Activated naive CD8-positive, alpha-beta T cell treated with anti-CD3 and anti-CD28 coated beads for 36 hours (primary cell): Measurements from ENCODE around the gene PACRG. TPM values are rescaled to one million over a fixed set of nuclear protein-coding genes. Genes with fewer than 3 reads are reported as not detected.
"Not testable (repeated sequence)": the region's sequence is repeated elsewhere in the genome, so short reads cannot be mapped to it uniquely, and the experiment has no call there.

Experiments
- DNase-seq: peaks from one replicate; pipeline ENCODE4 v3.0.0; 2021
- H3K27ac Mint-ChIP-seq: one replicate; pipeline ENCODE4 v1.8.0; 2022; ENCODE audit warnings: mild to moderate bottlenecking, moderate library complexity, mixed read lengths
- H3K27me3 Mint-ChIP-seq: one replicate; pipeline ENCODE4 v1.8.0; 2022; ENCODE audit warnings: mild to moderate bottlenecking, mixed read lengths
- H3K36me3 Mint-ChIP-seq: one replicate; pipeline ENCODE4 v1.8.0; 2021; ENCODE audit warnings: mild to moderate bottlenecking, mixed read lengths
- H3K4me1 Mint-ChIP-seq: one replicate; pipeline ENCODE4 v1.8.0; 2021; ENCODE audit warnings: mixed read lengths
- H3K4me3 Mint-ChIP-seq: one replicate; pipeline ENCODE4 v1.8.0; 2022; ENCODE audit warnings: mild to moderate bottlenecking, moderate library complexity, mixed read lengths
- H3K9me3 Mint-ChIP-seq: one replicate; pipeline ENCODE4 v1.8.0; 2022; ENCODE audit warnings: mixed read lengths
- total RNA-seq, 2 experiments: library from RNA; stranded (reverse); gene quantifications; one replicate each; pipeline ENCODE4 v1.2.3, GENCODE V29; 2021

Gene PACRG
- total RNA-seq, 2 experiments from 2014 or later, result 0.50 TPM; not detected in 1

DNA sequence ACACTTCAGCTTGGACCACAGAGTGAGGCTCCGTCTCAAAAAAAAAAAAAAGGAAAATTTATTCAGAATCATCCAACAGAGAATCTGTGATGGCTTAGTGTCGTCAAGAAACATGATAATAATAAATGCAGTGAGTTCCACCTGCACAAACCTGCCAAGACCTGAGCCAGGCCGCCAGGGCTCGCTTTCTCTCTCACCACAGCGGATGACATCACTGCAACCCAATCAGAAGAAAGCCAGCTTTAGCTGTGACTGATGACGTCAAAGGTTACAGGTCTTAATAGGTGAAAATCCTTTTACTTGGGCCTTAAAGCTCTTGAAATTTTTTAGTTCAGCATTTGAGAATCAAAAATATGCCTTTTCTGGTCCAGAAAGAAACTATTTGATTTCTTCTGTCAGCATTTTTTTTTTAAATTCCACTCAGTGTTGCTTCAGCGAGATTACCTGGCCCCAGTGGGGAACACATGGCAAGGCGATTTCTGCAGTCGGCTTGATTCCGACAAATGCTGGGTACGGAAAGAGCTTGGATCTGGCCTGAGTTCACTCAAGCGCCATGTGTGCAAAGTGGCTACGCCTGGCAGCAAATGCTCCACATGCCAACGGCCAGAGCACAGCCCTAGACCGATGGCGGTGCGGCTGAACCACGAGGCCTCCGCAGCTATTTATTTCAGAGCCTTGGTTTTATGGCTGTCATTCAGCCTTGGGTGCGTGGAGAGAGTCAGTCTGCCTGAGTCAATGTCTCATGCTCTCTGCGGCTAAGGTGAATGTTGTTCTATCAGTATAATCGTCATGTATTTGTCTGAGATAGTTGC is 581.1 kb downstream of the PACRG start:
- H3K36me3 Mint-ChIP-seq, result no peaks in the 10 kb centered on the region
- no peak overlapping the region for H3K27ac Mint-ChIP-seq
- H3K4me1 Mint-ChIP-seq, result peaks cover 2% of the 10 kb centered on the region
- no peak overlapping the region for H3K4me3 Mint-ChIP-seq
- H3K9me3 Mint-ChIP-seq, result no peaks in the 10 kb centered on the region
- peaks cover 8% of the 10 kb centered on the region for H3K27me3 Mint-ChIP-seq
- DNase-seq, result no peak

GRCh38 chr6:163309491-163310026 is 581.8 kb downstream of the PACRG start:
- H3K27ac Mint-ChIP-seq, result no peak overlapping the region
- no peak overlapping the region for H3K4me3 Mint-ChIP-seq
- no peaks in the 10 kb centered on the region for H3K9me3 Mint-ChIP-seq
- no peak for DNase-seq
- H3K4me1 Mint-ChIP-seq, result peaks cover 2% of the 10 kb centered on the region
- H3K27me3 Mint-ChIP-seq, result peaks cover 8% of the 10 kb centered on the region
- H3K36me3 Mint-ChIP-seq, result no peaks in the 10 kb centered on the region

DNA sequence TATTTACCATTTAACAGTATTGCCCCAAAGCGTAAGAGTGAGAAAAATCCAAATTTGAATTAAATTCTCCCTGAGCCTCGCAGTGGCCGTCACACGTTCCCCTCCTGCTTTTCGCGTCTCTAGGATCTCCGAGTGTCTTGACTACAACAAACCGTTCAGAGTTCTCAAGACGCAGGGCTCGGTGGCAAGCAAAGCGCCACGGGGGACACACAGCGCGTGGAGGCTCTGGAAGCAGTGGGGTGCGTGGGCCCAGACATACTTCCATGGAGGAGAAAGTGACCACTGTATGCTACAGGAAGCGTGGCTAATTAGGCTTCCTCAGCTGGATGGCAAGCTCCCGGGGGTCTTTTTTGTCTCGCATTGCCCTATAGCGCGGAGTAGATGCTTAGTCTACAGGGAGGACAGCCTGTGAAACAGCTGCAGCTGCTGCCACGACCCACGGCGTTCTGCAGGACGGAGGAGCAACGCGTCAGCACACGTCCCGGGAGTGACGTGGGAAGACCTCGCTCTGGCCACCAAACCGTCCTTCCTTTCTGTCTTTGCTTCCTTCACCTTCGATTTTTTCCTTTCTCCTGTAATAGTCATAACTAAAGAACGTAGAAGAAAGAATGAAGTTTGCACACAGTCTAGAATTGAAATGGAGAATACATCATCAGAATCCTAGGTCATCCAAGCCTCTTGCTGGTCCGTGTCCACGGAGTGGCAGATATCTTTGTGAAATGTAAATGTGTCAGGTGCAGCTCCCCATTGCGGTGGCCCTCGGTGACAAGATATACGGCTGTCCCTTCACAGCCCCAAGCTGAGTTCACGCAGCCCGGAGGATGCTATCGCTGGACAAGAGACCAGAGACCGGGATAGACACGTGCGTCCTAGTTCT is 582.6 kb downstream of the PACRG start:
- H3K36me3 Mint-ChIP-seq, result no peaks in the 10 kb centered on the region
- no peak overlapping the region for H3K27ac Mint-ChIP-seq
- no peak overlapping the region for H3K4me3 Mint-ChIP-seq
- H3K27me3 Mint-ChIP-seq, result peaks cover 8% of the 10 kb centered on the region
- peaks cover 2% of the 10 kb centered on the region for H3K4me1 Mint-ChIP-seq
- no peaks in the 10 kb centered on the region for H3K9me3 Mint-ChIP-seq
- DNase-seq, result no peak

- H3K9me3 Mint-ChIP-seq, result no peaks in the 10 kb centered on the region
- no peak for DNase-seq
- peaks cover 8% of the 10 kb centered on the region for H3K27me3 Mint-ChIP-seq
- H3K36me3 Mint-ChIP-seq, result no peaks in the 10 kb centered on the region
- peaks cover 2% of the 10 kb centered on the region for H3K4me1 Mint-ChIP-seq
- no peak overlapping the region for H3K27ac Mint-ChIP-seq
- H3K4me3 Mint-ChIP-seq, result no peak overlapping the region
Observed at GRCh38 chr6:163310973-163311383, 583.2 kb downstream of the PACRG start.

- H3K27me3 Mint-ChIP-seq, result peaks cover 8% of the 10 kb centered on the region
- no peaks in the 10 kb centered on the region for H3K9me3 Mint-ChIP-seq
- H3K27ac Mint-ChIP-seq, result no peak overlapping the region
- peaks cover 2% of the 10 kb centered on the region for H3K4me1 Mint-ChIP-seq
- H3K36me3 Mint-ChIP-seq, result no peaks in the 10 kb centered on the region
- no peak overlapping the region for H3K4me3 Mint-ChIP-seq
- DNase-seq, result no peak
Observed at GRCh38 chr6:163311830-163312229, 584.1 kb downstream of the PACRG start.

- no peak overlapping the region for H3K27ac Mint-ChIP-seq
- H3K4me3 Mint-ChIP-seq, result no peak overlapping the region
- peaks cover 8% of the 10 kb centered on the region for H3K27me3 Mint-ChIP-seq
- H3K9me3 Mint-ChIP-seq, result no peaks in the 10 kb centered on the region
- H3K4me1 Mint-ChIP-seq, result peaks cover 2% of the 10 kb centered on the region
- no peaks in the 10 kb centered on the region for H3K36me3 Mint-ChIP-seq
- no peak for DNase-seq
Observed at GRCh38 chr6:163313566-163313965, 585.8 kb downstream of the PACRG start.

DNA sequence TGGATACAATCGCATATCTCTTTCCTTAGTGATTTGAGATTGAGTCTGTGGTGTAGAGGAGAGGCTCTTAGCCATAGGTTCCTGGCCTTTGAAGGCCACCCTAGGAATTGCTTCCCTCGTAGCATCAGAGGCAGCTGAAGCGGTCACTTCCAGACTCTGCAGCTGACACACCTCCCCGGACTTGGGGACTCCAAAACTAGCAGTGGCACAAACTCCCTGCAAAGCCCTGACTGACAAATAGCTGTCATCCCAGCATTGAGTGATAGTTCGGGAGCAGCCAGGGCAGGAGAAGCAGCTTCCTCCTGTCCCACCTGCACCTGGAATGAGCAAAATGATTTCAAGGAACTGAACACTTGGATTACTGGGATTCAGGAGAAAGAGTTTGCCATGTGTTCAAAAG is 586.2 kb downstream of the PACRG start:
- Mint-ChIP-seq H3K27ac (no peak overlapping the region), H3K4me1 (peaks cover 2% of the 10 kb centered on the region), H3K27me3 (peaks cover 8% of the 10 kb centered on the region), H3K4me3 (no peak overlapping the region), H3K36me3 (no peaks in the 10 kb centered on the region), H3K9me3 (no peaks in the 10 kb centered on the region)
- no peak for DNase-seq

GRCh38 chr6:163314791-163315470 is 587.2 kb downstream of the PACRG start:
- H3K4me3 Mint-ChIP-seq, result no peak overlapping the region
- H3K27me3 Mint-ChIP-seq, result peaks cover 4% of the 10 kb centered on the region
- no peaks in the 10 kb centered on the region for H3K4me1 Mint-ChIP-seq
- no peak overlapping the region for H3K27ac Mint-ChIP-seq
- DNase-seq, result no peak
- H3K9me3 Mint-ChIP-seq, result no peaks in the 10 kb centered on the region
- no peaks in the 10 kb centered on the region for H3K36me3 Mint-ChIP-seq

DNA sequence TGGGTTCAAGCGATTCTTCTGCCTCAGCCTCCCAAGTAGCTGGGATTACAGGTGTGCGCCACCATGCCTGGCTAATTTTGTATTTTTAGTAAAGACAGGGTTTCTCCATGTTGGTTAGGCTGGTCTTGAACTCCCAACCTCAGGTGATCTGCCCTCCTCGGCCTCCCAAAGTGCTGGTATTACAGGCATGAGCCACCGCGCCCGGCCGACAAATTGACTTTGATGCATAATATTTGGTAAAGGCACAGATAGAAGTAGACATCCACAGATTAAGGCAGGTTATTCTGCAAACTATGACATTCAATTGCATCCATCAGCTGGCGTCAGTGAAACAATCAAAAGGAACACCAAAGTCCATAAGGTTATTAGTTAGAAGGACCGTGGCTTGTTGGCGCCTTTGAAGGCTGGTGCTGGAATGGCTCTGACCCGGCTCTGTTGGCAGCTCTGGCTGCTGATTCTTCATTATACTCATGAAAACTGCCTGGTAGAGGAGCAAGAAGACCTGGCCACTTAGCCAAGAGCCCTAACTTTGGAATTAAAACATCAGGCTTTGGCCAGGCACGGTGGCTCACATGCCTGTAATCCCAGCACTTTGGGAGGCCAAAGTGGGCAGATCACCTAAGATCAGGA is 589.2 kb downstream of the PACRG start:
- H3K9me3 Mint-ChIP-seq, H3K36me3 Mint-ChIP-seq, H3K4me1 Mint-ChIP-seq, DNase-seq, H3K4me3 Mint-ChIP-seq, H3K27ac Mint-ChIP-seq, H3K27me3 Mint-ChIP-seq: not testable (repeated sequence)

DNA sequence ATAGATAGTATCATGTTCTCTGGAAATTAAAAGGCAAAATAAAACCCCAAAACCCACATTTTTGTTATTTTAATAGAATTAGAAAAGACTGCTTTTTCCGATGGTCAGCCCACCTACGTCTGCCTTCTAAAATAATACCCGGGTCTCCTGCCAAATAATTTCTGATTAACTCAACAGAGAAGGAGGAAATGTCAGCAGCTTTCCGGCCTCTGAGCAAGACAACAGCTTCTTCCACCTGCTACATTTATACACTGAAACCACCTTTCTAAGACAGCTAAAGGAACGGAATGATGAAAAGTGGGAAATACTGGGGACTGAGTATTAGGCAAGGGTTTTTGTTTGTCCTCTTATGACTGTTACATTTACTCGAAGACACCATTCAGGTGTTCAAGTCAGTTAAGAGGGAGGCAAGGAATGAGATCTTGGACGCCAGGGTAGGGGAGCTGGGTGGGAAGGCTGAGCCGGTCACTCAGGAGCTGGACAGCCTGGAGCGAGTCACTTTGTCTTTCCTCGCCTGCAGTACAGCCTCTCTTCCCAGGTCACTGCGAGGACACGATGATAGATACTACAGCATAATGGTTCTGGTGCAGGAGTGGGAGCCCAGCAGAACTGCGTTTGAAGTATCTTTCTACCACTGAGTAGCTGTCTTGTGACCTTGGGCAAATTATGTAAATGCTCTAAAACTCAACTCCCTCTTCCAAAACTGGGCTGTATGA is 590.5 kb downstream of the PACRG start:
- Mint-ChIP-seq H3K4me3 (no peak overlapping the region), H3K9me3 (no peaks in the 10 kb centered on the region), H3K27me3 (peaks cover 9% of the 10 kb centered on the region), H3K4me1 (no peaks in the 10 kb centered on the region), H3K36me3 (no peaks in the 10 kb centered on the region), H3K27ac (no peak overlapping the region)
- no peak for DNase-seq

- Mint-ChIP-seq H3K27me3 (peaks cover 16% of the 10 kb centered on the region), H3K36me3 (no peaks in the 10 kb centered on the region), H3K9me3 (no peaks in the 10 kb centered on the region), H3K4me1 (no peaks in the 10 kb centered on the region), H3K27ac (no peak overlapping the region), H3K4me3 (no peak overlapping the region)
- no peak for DNase-seq
Observed at GRCh38 chr6:163319609-163320366, 592.0 kb downstream of the PACRG start.

DNA sequence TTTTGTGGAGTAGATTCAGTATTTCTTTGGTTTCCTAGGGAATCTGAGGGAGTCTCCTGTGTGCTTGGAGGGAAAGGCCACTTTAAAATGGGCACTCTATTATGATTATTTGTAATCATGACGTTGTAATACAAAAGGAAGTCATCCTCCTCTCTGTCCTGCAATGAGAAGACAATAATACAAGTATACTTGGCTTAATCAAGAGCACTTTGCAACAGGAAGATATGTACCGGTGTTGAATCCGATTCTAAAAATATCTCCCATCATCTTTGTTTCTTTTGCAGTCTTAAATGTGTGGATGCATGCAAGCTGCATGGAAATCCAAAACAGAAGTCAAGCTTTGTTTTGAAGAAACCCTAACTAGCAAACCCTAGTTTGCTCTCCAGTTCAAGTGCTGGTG is 592.6 kb downstream of the PACRG start:
- Mint-ChIP-seq H3K27me3 (peaks cover 22% of the 10 kb centered on the region), H3K4me1 (no peaks in the 10 kb centered on the region), H3K9me3 (no peaks in the 10 kb centered on the region), H3K27ac (no peak overlapping the region), H3K36me3 (no peaks in the 10 kb centered on the region), H3K4me3 (no peak overlapping the region)
- no peak for DNase-seq

- Mint-ChIP-seq H3K27me3 (peaks cover 22% of the 10 kb centered on the region), H3K4me1 (no peaks in the 10 kb centered on the region), H3K36me3 (no peaks in the 10 kb centered on the region), H3K4me3 (no peak overlapping the region), H3K27ac (no peak overlapping the region), H3K9me3 (no peaks in the 10 kb centered on the region)
- no peak for DNase-seq
Observed at GRCh38 chr6:163320804-163321203, 593.0 kb downstream of the PACRG start.
